ENCODE measurements around the gene VSX2.

Gene VSX2

GRCh38 chr14:74297986-74298385 lies 58.7 kb downstream of the VSX2 start:
- peaks cover 15 to 60% (median 33%) of the 10 kb centered on the region in 10 experiments for H3K4me1 ChIP-seq
- H3K9ac ChIP-seq, result peak overlapping the region in 1 of 11 experiments; percentile 50; a peak in 2 of 22 replicates
- H3K36me3 ChIP-seq, result peaks cover 43 to 76% (median 68%) of the 10 kb centered on the region in 11 experiments
- H3K27ac ChIP-seq, result peak overlapping the region in 2 of 11 experiments; percentile 51 to 58; a peak in 3 of 22 replicates
- H3K4me2 ChIP-seq, result peak overlapping the region in 3 of 11 experiments; percentile 80 to 93 (median 93); a peak in 6 of 22 replicates
- H4K20me1 ChIP-seq, result peaks cover 45 to 88% (median 81%) of the 10 kb centered on the region in 11 experiments
- no peaks in the 10 kb centered on the region for H3K27me3 ChIP-seq
- TF ChIP-seq Cebpa-rat (IDR thresholded peaks at IDR 0.05), result no peak
- H3K9me3 ChIP-seq (replicated peaks in 1 of 11), result no peaks in the 10 kb centered on the region
- H3K4me3 ChIP-seq, result no peak overlapping the region; a peak in 1 of 20 replicates

- no peak for TF ChIP-seq Cebpa-rat (IDR thresholded peaks at IDR 0.05)
- H3K36me3 ChIP-seq, result peaks cover 37 to 67% (median 59%) of the 10 kb centered on the region in 11 experiments
- no peaks in the 10 kb centered on the region for H3K9me3 ChIP-seq (replicated peaks in 1 of 11)
- H3K4me3 ChIP-seq, result peak overlapping the region in 3 of 10 experiments; percentile 0 to 22 (median 20); a peak in 3 of 20 replicates
- H3K4me1 ChIP-seq, result peaks cover 22 to 69% (median 42%) of the 10 kb centered on the region in 10 experiments
- H3K27ac ChIP-seq, result peak overlapping the region in 6 of 11 experiments; percentile 1 to 58 (median 31); a peak in 8 of 22 replicates
- H3K27me3 ChIP-seq, result no peaks in the 10 kb centered on the region
- H3K4me2 ChIP-seq, result peak overlapping the region in 7 of 11 experiments; percentile 7 to 93 (median 61); a peak in 12 of 22 replicates
- peak overlapping the region in 5 of 11 experiments; percentile 22 to 56 (median 50); a peak in 6 of 22 replicates for H3K9ac ChIP-seq
- peaks cover 34 to 77% (median 70%) of the 10 kb centered on the region in 11 experiments; a peak in 21 of 22 replicates for H4K20me1 ChIP-seq
Measured at GRCh38 chr14:74299061-74299545, 59.9 kb downstream of the VSX2 start.

GRCh38 chr14:74301594-74302151 lies 62.4 kb downstream of the VSX2 start:
- H3K4me1 ChIP-seq, result peaks cover 22 to 61% (median 42%) of the 10 kb centered on the region in 10 experiments
- peak overlapping the region; percentile 85 to 96 (median 89) for H3K9ac ChIP-seq
- peak overlapping the region; percentile 82 to 100 (median 88) for H3K4me3 ChIP-seq
- H3K27ac ChIP-seq, result peak overlapping the region in 8 of 11 experiments; percentile 18 to 94 (median 84); a peak in 10 of 22 replicates
- peaks cover 10 to 51% (median 45%) of the 10 kb centered on the region in 11 experiments; a peak in 18 of 22 replicates for H4K20me1 ChIP-seq
- TF ChIP-seq Cebpa-rat (IDR thresholded peaks at IDR 0.05), result no peak
- peaks cover 13 to 43% (median 36%) of the 10 kb centered on the region in 11 experiments for H3K36me3 ChIP-seq
- no peaks in the 10 kb centered on the region for H3K9me3 ChIP-seq (replicated peaks in 1 of 11)
- H3K4me2 ChIP-seq, result peak overlapping the region; percentile 76 to 97 (median 91)
- no peaks in the 10 kb centered on the region for H3K27me3 ChIP-seq

GRCh38 chr14:74302152-74302628 lies 62.9 kb downstream of the VSX2 start:
- Histone ChIP-seq H3K4me1 (peaks cover 22 to 56% (median 42%) of the 10 kb centered on the region in 10 experiments), H3K4me2 (peak overlapping the region; percentile 76 to 97 (median 91)), H3K27me3 (no peaks in the 10 kb centered on the region), H4K20me1 (peaks cover 6 to 47% (median 39%) of the 10 kb centered on the region in 11 experiments; a peak in 18 of 22 replicates), H3K36me3 (peaks cover 7 to 37% (median 32%) of the 10 kb centered on the region in 11 experiments), H3K9ac (peak overlapping the region; percentile 85 to 96 (median 89)), H3K9me3 (replicated peaks in 1 of 11) (no peaks in the 10 kb centered on the region), H3K4me3 (peak overlapping the region; percentile 82 to 100 (median 88)), H3K27ac (peak overlapping the region; percentile 75 to 94 (median 84))
- TF ChIP-seq Cebpa-rat (IDR thresholded peaks at IDR 0.05), result no peak

- Histone ChIP-seq H3K9ac (peak within 1 kb of the TSS; percentile 85 to 96 (median 89)), H3K9me3 (replicated peaks in 1 of 11) (no peaks in the 10 kb centered on the region), H3K27me3 (no peaks in the 10 kb centered on the region), H4K20me1 (peaks cover 6 to 40% (median 32%) of the 10 kb centered on the region in 11 experiments; a peak in 16 of 22 replicates), H3K36me3 (peaks cover under 1 to 30% (median 25%) of the 10 kb centered on the region in 11 experiments; a peak in 21 of 22 replicates), H3K4me3 (peak within 1 kb of the TSS; percentile 82 to 100 (median 88)), H3K4me2 (peak within 1 kb of the TSS; percentile 76 to 97 (median 91)), H3K27ac (peak within 1 kb of the TSS; percentile 75 to 94 (median 84)), H3K4me1 (peaks cover 22 to 49% (median 40%) of the 10 kb centered on the region in 10 experiments)
- TF ChIP-seq Cebpa-rat (IDR thresholded peaks at IDR 0.05), result no peak
Measured at GRCh38 chr14:74302634-74303569, 63.7 kb downstream of the VSX2 start, which contains the start of gene ABCD4. ABCD4 (minus strand) TSS chr14:74302934; CDS start chr14:74302912, 22 bp downstream.

GRCh38 chr14:74308695-74309094 lies 69.4 kb downstream of the VSX2 start:
- Histone ChIP-seq H3K4me3 (no peak overlapping the region), H3K4me2 (no peak overlapping the region), H3K4me1 (peaks cover 2 to 11% (median 3%) of the 10 kb centered on the region in 10 experiments; a peak in 19 of 20 replicates), H4K20me1 (no peaks in the 10 kb centered on the region), H3K9ac (no peak overlapping the region), H3K27me3 (no peaks in the 10 kb centered on the region), H3K36me3 (no peaks in the 10 kb centered on the region), H3K27ac (no peak overlapping the region), H3K9me3 (replicated peaks in 1 of 11) (no peaks in the 10 kb centered on the region)
- TF ChIP-seq Cebpa-rat (IDR thresholded peaks at IDR 0.05), result no peak

- Histone ChIP-seq H3K4me2 (peak overlapping the region in 1 of 11 experiments; percentile 56; a peak in 3 of 22 replicates), H3K4me3 (no peak overlapping the region), H3K9me3 (replicated peaks in 1 of 11) (no peaks in the 10 kb centered on the region), H3K36me3 (no peaks in the 10 kb centered on the region), H3K4me1 (peaks cover 0 to 11% (median 0%) of the 10 kb centered on the region in 10 experiments; a peak in 6 of 20 replicates), H4K20me1 (no peaks in the 10 kb centered on the region), H3K27ac (no peak overlapping the region), H3K27me3 (no peaks in the 10 kb centered on the region), H3K9ac (no peak overlapping the region)
- no peak for TF ChIP-seq Cebpa-rat (IDR thresholded peaks at IDR 0.05)
Measured at GRCh38 chr14:74309125-74310022, 70.1 kb downstream of the VSX2 start.
